NCI-H446 (cell line): ENCODE data around the gene RBM33.
A peak's percentile ranks its signal among the peaks of the same experiment; 100 is the strongest.
"Not testable (repeated sequence)": the region's sequence is repeated elsewhere in the genome, so short reads cannot be mapped to it uniquely, and the experiment has no call there.

Experiments used
- DNase-seq, 2 experiments: peaks; one replicate each; lab custom pipeline; 2025; lab: John Stamatoyannopoulos, UW

RBM33 gene

DNA sequence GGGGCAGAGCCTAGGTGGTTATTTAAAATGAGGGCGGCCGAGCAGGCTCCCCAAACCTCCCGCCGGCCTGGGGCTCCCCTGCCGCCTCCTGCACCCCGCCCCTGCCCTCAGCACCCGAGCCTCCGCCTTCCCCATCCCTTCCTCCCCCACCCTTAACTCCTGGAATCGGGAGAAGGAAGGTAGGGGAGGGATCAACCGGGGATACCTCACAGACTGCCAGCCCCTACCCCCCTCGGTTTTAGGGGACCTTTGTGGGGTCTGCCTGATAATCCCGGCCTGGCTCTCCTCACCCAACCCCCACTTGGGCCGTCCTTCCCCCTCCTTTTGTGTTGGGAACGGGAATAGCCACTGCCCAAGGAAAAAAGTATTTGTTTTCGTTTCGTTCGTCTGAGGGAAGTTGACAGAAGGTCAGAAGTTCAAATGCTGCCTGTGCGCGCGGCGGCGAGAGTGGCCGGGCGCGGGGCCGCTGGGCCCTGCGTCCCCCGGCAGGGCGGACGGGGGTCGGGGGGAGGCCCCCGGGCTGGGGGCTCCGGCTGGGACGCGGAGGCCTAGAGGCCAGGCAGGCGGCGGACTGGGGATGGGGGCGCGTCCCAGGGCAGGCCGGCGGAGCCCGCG is 165.0 kb downstream of the RBM33 start:
- DNase-seq: no peak

DNA sequence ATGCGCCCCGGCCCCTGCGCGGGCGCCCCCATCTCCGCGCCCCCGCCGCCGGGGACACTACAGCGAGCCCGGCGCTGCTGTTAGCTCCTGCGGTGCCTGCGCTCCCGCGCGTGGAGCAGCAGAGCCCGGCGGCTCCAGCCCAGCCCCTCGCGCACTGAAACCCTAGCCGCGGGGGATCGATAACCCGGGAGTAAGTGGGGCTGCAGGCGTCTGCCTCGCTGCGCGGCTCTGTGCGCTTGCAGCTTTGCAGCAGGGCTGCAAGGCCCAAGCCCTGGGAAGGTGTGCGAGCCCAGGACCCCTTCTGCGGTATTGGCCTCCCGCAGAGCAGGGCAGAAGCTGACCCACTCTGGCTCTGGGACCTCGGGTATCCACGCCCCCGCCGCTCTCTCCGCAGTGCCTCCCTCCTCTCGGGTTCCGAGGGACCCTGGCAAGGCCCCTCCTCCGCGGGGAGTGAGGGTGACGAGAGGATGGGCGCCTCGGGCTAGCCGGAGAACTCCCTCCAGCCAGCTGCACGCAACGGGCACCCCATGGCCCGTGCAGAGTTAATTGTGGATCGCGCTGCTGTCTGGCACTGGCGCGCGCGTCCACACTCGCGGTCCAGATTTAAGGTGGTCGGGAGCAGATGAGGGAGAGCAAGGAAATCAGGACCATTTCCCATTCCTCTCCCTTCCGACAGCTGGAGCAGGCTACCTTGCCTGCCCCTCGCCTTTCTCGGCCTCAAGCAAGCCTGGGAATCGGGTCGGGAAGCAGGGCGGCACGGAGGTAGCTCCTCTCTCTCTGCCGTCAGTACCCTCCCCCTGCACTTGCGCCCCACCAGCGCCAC is 165.7 kb downstream of the RBM33 start:
- no peak for DNase-seq

DNA sequence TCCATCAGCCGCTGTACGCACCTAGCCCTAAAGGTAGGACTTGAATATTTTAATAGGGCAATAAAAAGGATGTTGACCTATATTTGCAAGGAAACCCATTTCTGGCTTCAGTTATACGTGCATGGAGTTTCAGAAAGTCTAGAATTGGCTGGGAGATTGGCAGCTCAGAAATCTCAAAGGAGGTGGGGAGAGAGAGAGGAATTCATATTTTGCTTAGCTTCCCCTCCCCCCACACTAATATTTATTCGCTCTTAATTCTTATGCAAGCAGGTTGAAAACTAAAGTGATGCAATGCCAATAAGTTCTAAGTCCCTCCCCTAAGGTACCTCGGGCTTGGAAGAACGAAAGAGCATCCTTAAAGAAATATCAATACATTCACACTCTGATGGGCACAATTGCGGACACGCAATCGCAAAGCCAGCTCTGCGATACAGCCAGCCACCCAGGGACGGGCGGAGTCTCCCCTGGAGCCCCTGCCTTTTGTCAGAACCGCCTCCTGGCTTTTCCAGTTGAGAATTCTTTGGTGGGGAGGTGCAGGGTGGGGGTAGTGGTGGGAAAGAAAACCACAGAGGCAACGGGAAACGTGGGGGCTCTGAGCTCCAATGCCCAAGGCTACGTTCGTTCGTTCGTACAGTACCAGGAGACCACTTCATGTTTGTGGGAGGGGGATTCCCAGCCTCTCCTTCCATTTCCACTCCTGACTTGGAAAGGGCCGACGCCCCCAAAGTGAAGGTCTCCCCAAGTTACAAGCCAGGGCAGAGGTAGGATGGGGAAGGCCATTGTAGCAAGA is 166.5 kb downstream of the RBM33 start:
- no peak for DNase-seq

DNA sequence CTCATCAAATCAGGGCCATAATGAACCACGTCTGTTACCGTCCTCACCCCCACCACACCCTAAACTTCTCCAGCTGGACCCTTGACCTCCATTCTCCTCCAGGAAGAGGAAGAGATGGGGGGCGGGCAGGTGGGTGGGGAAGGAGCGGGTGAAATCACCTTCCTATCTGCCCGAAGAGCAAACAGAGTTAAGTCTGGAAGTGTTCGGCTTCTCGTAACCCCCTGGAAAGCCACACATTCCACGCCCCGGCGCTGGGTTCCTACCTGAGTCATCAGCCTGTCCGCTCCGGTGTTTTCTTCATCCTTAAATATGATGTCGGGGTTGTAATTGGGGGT is 167.1 kb downstream of the RBM33 start:
- no peak for DNase-seq

DNA sequence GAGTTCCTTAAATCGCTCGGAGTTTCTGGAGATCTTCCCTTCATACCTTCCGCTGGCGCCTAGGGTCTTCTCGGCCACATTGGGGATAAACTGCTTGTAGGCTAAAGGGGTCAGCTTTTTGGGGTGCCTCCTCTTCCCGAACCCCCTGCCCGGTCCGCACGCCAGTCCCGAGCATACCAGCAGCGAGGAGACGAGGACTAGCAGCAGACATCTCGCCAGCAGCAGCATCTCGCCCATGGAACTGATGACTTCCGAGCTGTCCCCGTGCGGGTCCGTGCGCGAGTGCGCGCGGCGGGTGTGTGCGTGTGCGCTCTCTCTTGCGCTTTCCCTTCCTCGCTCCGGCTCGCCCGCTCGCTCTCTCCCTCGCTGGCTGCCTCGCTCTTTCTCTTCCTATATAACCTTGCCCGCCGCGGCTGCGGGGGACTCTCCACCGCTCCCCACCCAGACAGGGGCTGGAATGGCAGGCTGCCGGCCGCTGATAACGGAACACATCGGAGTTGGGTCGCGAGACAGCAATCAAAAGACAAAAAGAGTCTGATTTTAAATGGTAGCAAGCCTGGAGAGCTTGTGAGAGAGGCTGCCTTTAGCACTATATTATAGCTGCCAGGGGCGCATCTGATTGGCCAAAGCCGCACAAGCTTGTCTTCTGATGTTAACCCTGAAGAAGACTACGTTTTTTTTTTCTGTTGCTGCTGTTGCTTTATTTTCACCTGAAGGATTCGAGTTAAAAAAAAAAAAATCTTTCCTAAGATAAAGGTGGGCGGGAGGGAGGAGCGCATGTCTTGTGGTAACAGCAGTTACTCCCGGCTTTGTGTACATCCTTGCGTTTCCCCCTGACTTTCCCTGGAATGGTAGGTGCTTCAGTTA is 167.7 kb downstream of the RBM33 start, which contains the start of gene SHH:
TSS of gene SHH (minus strand) at position 569 of the 867 bp plus-strand sequence. CDS start at position 228, 341 bp downstream.
- no peak for DNase-seq

DNA sequence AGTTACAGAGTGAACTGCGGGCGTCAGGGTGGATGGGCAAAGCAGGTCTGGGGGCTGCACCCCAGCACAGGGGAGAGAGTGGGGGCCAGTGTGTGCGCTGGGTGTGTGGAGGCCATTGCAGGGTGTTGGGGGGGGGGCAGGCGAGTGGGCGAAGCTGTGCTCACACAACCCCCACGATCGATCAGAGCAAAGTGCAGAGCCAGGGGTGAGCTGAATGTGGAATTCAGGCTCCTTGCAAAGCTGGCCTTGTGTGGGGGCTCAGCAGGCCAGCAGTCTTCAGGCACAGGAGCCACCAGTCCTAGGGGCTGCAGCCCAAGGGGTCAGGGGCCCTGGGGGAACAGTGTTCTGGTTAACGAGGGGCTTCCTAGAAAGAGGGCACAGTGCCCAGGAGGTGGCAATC is 168.7 kb downstream of the RBM33 start:
- DNase-seq: no peak

DNA sequence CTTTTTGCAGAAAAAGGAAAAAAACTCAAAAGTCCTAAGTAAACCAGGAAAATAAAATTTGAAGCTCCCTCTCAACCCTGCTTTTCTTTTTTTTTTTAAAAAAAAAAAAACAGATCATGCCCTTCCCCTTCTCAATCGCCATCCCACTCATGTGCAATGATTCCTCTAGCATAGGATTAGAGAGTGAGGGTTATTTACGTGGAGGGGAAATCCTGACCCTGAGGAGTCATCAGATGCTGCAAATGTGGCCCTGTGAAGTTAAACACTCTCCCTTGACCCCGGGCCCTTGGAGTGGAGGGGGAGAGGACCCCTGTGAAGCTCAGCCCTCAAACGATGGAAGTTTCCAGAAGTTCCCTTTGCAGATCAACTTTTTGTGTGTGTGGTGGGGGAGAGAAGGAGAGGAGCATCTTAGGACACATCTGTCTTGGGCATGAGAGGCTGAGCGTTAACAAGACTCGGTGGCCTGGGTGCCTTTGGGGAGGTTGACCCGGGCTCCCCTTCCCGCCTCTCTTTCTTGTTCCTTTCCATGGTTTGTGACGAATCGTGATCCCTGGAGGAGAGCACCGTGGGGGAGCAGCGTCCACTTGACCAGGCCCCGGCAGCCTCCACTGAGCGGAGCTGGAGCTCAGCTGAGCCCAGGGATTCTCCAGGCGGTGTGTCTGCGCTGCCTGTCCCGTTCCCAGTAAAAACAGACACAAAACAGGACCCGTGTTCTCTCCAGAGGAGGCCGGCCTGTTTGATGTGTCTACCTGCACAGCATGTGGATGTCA is 169.3 kb downstream of the RBM33 start:
- DNase-seq: no peak

DNA sequence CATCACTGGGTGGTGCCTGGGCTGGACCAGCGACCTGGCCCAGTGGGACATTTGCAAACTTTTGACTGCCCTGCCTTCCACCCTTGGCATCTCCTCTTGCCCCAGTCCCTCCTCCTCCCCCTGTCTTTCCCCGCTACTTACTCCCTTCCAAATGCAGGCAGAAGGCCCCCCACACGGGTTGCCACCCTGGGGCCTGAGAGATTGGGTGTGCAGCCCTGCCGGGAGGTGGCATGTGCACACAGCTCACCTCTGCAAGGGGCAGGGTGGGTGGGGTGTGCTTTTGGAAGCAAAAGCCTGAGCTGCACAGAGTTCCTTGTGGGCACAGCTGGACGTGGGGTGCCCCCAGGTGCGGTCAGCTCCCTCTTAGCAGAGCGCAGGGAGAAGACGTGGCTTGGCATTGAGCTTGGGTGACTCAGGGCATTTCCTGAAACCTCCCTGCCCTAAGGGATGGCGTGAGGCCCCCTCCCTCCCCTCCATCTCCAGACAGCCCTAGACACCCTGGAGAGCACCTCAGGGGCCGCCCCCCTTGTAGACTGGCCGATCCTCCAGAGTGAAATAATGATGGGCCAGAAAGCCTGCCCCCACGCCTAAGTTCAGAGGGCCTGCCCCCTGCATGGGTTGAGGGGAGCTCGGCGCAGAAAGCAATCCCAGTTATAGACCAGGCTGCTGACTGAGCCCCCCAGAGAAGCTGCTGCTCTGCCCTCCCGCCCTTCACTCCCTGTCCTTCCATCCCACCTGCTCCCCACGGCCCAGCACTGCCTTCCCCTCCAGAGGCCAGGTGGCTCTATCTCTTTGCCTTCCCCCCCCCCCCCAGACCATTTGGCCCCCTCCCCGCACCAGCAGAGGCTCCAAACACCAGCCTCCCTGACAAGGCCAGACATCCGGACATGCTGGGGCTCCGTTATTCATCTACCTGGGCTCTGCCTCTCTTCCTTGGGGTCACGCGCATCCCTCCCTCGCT is 170.1 kb downstream of the RBM33 start:
- DNase-seq: no peak

DNA sequence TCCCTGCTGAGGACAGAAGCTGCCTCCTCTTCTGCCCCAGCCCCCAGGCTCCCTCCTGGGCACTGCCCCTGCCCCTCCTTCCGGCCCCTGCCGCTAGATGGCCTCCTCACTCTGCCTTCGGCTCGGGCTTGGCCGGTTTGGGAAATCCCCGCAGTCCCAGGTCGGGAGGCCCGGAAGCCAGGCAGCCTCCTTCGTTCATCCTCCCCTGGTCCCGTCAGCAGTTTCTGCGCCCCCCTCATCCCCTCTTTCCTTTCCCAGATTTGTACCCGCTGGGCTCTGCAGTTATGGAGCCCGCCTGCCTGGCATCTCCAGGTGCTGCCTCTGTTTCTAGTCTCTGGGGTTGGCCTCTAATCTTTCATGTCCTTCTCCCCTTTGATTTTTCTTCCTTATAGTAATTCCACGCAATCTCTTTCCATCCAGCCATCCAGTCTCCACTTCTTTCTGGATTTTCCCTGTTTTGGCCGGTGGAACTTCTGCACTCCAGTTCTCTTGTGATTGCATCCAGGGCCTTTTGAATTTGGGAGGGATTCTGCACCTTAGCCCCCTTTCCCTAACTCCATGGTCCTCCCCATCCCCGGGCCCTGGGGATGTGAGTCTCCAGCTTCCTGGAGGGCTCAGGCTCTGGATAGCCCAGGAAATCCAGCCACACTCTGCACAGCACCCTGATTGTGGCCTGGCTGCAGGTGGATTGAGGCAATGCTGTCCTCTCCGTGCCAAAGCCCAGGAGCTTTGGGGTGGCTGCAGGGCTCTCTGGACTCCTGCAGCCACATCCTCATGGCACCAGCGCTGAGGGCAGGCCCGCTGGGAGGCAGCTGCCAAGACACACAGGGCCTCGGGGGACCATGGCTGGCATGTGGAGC is 171.1 kb downstream of the RBM33 start:
- DNase-seq: peak in 1 of 2 experiments; percentile 29

DNA sequence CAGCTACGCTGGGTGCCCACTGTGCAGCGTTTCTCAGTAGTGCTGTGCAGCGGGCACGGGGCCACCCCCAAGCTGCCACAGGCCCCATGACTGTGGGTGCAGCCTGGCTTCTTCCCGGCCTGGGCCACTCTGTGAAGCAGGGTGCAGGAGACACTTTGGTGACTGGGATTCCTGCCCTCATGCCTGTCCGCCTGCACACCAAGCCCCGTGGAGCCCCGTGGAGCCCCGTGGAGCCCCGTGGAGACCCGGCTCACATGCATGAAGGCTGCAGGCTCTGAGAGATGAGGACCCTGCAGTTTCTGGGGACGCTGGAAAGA is 171.7 kb downstream of the RBM33 start:
- no peak for DNase-seq

DNA sequence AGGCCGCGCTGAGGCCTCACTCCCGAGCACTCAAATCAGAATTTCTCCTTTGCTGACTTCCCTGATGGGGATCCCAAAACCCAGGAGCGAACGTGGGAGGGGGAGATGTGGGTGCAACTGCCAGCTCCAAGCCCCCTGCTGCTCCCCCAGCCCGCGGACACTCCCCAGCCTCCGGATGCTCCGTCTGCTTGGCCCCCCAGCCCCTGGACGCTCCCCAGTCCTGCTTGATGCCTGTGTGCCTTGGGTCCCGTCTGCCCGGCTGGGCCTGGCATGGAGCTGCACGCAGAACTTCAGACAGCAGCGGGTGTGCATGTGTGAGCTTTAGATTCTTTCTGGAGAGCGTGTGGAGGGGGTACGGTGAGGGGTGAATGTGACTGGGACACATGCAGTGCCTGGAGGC is 172.5 kb downstream of the RBM33 start:
- no peak for DNase-seq

DNA sequence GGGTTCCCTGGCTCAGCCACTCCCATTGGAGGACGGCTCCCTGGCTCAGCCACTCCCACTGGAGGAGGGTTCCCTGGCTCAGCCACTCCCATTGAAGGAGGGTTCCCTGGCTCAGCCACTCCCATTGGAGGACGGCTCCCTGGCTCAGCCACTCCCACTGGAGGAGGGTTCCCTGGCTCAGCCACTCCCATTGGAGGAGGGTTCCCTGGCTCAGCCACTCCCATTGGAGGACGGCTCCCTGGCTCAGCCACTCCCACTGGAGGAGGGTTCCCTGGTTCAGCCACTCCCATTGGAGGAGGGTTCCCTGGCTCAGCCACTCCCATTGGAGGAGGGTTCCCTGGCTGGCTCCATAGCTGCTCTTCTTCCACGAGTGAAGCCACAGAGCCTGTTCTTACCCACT is 173.1 kb downstream of the RBM33 start:
- not testable (repeated sequence) for DNase-seq

DNA sequence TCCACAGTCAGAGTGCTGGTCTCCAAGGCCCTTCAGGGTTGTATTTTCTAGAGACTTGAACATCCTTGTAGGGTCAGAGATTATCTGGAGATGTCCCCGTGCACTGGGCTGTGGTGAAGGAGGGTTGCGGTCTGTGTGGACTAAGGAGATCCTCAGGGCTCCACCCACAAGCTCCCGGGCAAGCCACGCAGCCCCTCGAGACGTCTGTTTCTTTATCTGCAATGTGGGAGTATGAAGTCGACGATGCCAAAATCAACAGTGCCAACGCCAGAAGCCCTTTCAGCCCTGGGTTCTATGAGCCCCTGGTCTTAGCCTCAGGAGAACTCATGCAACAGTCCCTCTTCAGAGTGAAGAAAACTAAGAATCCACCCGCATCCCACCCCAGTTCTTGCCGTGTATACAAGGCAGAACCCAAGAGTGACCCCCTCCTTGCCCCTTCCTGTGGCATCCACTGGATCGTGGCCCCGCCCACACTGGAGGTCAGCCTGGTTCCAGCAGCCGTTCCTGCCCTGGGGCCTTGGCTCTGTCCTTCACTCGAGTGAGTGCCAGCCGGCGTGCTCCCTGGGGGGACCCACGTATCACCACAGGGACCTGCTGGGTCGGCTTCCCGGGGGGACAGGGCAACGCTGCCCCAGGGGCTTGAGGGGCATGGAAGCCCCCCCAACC is 173.8 kb downstream of the RBM33 start:
- DNase-seq: no peak

DNA sequence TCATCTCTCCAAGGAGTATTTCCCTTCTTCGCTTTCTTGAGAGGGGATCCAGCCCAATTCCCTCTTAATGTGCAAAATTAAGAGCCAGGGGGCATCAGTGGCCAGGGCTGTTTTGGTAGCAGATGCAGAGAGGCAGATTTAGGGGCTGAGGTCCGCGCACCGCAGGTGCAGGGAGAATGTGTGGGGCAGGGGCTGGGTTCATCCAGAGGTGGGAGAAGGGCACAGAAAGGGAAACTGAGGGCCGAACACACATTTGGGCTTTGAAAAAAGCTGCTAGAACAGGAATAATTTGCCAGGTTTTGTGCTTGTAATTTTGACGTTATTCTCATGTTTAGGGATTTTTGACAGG is 174.3 kb downstream of the RBM33 start:
- no peak for DNase-seq

DNA sequence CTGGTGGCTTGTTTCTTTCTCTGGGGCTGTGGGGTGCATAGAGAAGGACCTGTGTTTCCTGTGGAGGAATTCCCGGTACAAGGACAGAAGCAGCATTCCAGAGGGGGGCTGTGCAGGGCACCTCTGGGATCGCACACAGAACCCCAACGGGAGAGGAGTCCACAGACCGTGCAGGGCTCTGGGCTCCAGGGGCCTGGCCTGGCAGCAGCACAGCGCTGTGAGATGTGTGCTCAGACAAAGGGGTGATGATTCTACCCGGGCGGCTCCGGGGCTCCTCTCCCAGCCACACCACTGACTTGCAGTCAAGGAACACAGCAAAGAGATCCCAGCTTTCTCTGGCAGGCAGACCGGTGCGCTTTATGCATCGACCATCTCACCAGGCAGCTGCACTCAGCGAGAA is 174.7 kb downstream of the RBM33 start:
- no peak for DNase-seq

DNA sequence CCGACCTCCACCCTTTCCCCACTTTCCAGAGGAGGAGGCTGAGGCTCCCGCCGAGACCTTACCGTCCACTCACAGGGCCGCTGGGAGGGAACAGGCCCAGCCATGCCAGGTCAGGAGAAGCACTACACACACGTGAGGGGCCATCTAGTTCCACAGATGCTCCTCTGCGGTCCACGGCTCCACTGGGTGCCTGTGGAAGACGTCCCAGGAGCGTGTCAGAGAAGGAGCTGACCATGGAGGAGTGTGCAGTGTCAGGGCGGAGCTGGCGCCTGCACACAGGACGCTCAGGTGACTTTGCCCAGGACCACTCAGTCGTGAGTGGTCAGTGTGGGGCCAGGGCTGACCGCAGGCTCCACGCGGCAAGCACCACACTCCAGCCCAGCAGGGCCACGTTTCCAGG is 175.8 kb downstream of the RBM33 start:
- no peak for DNase-seq

DNA sequence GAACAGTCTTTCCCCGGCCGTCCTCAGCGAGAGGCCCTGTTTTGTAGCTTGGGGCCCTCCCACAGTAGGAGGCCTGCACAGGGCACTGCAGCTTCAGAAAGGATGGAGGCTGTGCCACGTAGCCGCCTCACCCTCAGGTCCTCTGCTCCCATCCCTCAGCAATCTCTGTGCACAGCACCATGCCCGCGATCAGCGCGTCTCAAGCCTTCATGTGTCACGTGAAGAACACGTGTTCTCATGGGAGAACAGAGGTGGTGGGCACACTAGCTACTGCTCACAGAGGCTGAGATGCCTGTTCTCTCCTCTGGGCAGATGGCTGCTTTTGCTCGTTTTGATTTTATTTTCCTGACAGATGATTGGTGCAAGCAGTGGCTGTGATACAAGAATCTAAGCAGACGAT is 176.3 kb downstream of the RBM33 start:
- no peak for DNase-seq

DNA sequence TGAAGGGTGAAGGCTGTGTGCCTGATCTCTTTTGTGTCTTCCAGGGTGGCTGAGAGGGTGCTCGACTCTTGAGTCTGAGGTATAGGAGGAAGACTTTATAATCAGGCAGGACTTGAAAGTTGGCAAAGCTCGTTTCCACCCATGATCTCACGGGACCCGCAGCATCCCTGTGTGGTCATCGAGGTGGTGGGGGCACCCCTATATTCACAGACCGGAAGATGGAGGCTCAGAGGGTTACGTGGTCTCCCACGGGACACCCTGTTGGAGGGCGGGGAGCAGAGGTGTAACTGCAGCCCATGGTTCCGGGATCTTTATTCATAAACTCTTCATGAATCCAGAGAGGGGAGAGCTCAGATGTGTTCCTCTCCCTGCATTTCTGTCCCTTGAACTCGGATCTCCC is 177.4 kb downstream of the RBM33 start:
- no peak for DNase-seq
